HepG2 (cell line): ENCODE results near the gene MAVS. TPM values are rescaled to one million over a fixed set of nuclear protein-coding genes. Genes with fewer than 3 reads are reported as not detected.
A peak's percentile ranks its signal among the peaks of the same experiment; 100 is the strongest.

ENCODE experiments used
- ADNP ChIP-seq: sonication (generic); formaldehyde crosslinking; IDR thresholded peaks from 2 replicates; pipeline ENCODE4 v1.4.0; 2020; ENCODE audit warnings: missing genetic modification reagents
- DMAP1 ChIP-seq: IDR thresholded peaks from 2 replicates; pipeline ENCODE4 v1.6.1; 2016
- FOXA1 ChIP-seq, 2 experiments: fragments of 450-650 bp in 1 of 2; sonication (generic) in 1 of 2; formaldehyde crosslinking in 1 of 2; IDR thresholded peaks; 2 replicates each; pipeline versions ENCODE4 v1.4.0 to v1.6.1; 2016 to 2020; ENCODE audit warnings: missing genetic modification reagents in 1 of 2
- HIVEP1 ChIP-seq: sonication (generic); formaldehyde crosslinking; IDR thresholded peaks from 2 replicates; pipeline ENCODE4 v1.4.0; 2020; ENCODE audit warnings: mild to moderate bottlenecking, missing genetic modification reagents
- JDP2 ChIP-seq: sonication (generic); formaldehyde crosslinking; IDR thresholded peaks from 2 replicates; pipeline ENCODE4 v1.8.1; 2022; ENCODE audit warnings: missing genetic modification reagents, borderline replicate concordance
- MAFF ChIP-seq: IDR thresholded peaks from 2 replicates; pipeline ENCODE4 v1.6.1; 2011; ENCODE audit warnings: low read depth, low read length, improper control_type of control experiment
- MED8 ChIP-seq: sonication (generic); formaldehyde crosslinking; IDR thresholded peaks from 2 replicates; pipeline ENCODE4 v1.8.1; 2023; ENCODE audit warnings: mild to moderate bottlenecking, missing genetic modification reagents; ENCODE audit not compliant: insufficient replicate concordance
- MTA1 ChIP-seq: sonication (generic); formaldehyde crosslinking; IDR thresholded peaks from 2 replicates; pipeline ENCODE4 v1.4.0; 2020; ENCODE audit warnings: missing genetic modification reagents, mild to moderate bottlenecking, borderline replicate concordance
- NBN ChIP-seq: fragments of 450-650 bp; conservative IDR thresholded peaks from 2 replicates; pipeline ENCODE4 v1.6.1; 2017
- SETDB1 ChIP-seq: sonication (generic); formaldehyde crosslinking; IDR thresholded peaks from 2 replicates; pipeline ENCODE4 v1.5.1; 2020; ENCODE audit warnings: missing genetic modification reagents, mild to moderate bottlenecking, borderline replicate concordance
- SNAI1 ChIP-seq: sonication (generic); formaldehyde crosslinking; IDR thresholded peaks from 2 replicates; pipeline ENCODE4 v1.5.0; 2020; ENCODE audit warnings: mild to moderate bottlenecking, missing genetic modification reagents, borderline replicate concordance
- TBX3 ChIP-seq: fragments of 450-650 bp; IDR thresholded peaks from 2 replicates; pipeline ENCODE4 v1.6.1; 2017; ENCODE audit warnings: antibody characterized with exemption, mild to moderate bottlenecking, inconsistent platforms, borderline replicate concordance
- ZFP36L2 ChIP-seq: sonication (generic); formaldehyde crosslinking; IDR thresholded peaks from 2 replicates; pipeline ENCODE4 v1.4.0; 2020; ENCODE audit warnings: missing genetic modification reagents
- ZNF10 ChIP-seq: sonication (generic); formaldehyde crosslinking; IDR thresholded peaks from 2 replicates; pipeline ENCODE4 v1.4.0; 2020; ENCODE audit warnings: mild to moderate bottlenecking, low read depth, missing genetic modification reagents, borderline replicate concordance
- ZNF225 ChIP-seq: sonication (generic); formaldehyde crosslinking; IDR thresholded peaks from 2 replicates; pipeline ENCODE4 v1.4.0; 2020; ENCODE audit warnings: mild to moderate bottlenecking, missing genetic modification reagents
- ZNF264 ChIP-seq: sonication (generic); formaldehyde crosslinking; IDR thresholded peaks from 2 replicates; pipeline ENCODE4 v1.4.0; 2020; ENCODE audit warnings: missing genetic modification reagents
- ZNF451 ChIP-seq: sonication (generic); formaldehyde crosslinking; IDR thresholded peaks from 2 replicates; pipeline ENCODE4 v1.5.0; 2020; ENCODE audit warnings: mild to moderate bottlenecking, missing genetic modification reagents
- ZNF781 ChIP-seq: sonication (generic); formaldehyde crosslinking; IDR thresholded peaks from 2 replicates; pipeline ENCODE4 v1.5.1; 2020; ENCODE audit warnings: borderline replicate concordance, mild to moderate bottlenecking, missing genetic modification reagents; ENCODE audit errors: not compliant biosample characterization
- ZNF792 ChIP-seq: IDR thresholded peaks from 2 replicates; pipeline ENCODE4 v1.6.1; 2016
- ZSCAN31 ChIP-seq: sonication (generic); formaldehyde crosslinking; IDR thresholded peaks from 2 replicates; pipeline ENCODE4 v1.5.0; 2020; ENCODE audit warnings: low read depth, mild to moderate bottlenecking, missing genetic modification reagents
- polyA plus RNA-seq, 8 experiments: library from polyadenylated mRNA; depleted of rRNA in 3 of 8; stranded (reverse) in 7 of 8; unstranded in 1 of 8; fragments of >200 nt; fragmentation: Illumina TruSeq in 4 of 8; extraction: Trizol in 4 of 8; gene quantifications; 2 replicates each; pipeline versions ENCODE4 v1.2.1 to v1.2.3, GENCODE V29; 2011 to 2016; ENCODE audit warnings: low read depth in 4 of 8, missing spikeins in 1 of 8, mixed read lengths in 1 of 8; ENCODE audit not compliant: insufficient read depth in 1 of 8
- total RNA-seq, 5 experiments: library from RNA; depleted of rRNA; stranded (reverse); fragments of >200 nt; fragmentation: Illumina TruSeq; extraction: Trizol; gene quantifications; 2 replicates each; pipeline ENCODE4 v1.2.3, GENCODE V29; 2016; ENCODE audit warnings: low read depth in 1 of 5
- TF ChIP-seq, protein P1 (sequence below): sonication (generic); formaldehyde crosslinking; IDR thresholded peaks from 2 replicates; pipeline ENCODE4 v1.4.0; 2020; ENCODE audit warnings: low read depth, mild to moderate bottlenecking, missing genetic modification reagents
- TF ChIP-seq, protein P2 (sequence below): sonication (generic); formaldehyde crosslinking; IDR thresholded peaks from 2 replicates; pipeline ENCODE4 v1.9.0; 2022; ENCODE audit warnings: missing genetic modification reagents, mild to moderate bottlenecking, borderline replicate concordance
- TF ChIP-seq, protein P3 (sequence below): sonication (generic); formaldehyde crosslinking; IDR thresholded peaks from 2 replicates; pipeline ENCODE4 v1.4.0; 2020; ENCODE audit warnings: mild to moderate bottlenecking, low read depth, missing genetic modification reagents
- TF ChIP-seq, protein P4 (sequence below): sonication (generic); formaldehyde crosslinking; IDR thresholded peaks from 2 replicates; pipeline ENCODE4 v1.4.0; 2020; ENCODE audit warnings: mild to moderate bottlenecking, missing genetic modification reagents

MAVS gene
- total and polyA plus RNA-seq, 2 of the 13 experiments (the other 11 are each of a cell fraction or from before 2014, with no cell fraction given) = 27.3 to 36.6 TPM

DNA sequence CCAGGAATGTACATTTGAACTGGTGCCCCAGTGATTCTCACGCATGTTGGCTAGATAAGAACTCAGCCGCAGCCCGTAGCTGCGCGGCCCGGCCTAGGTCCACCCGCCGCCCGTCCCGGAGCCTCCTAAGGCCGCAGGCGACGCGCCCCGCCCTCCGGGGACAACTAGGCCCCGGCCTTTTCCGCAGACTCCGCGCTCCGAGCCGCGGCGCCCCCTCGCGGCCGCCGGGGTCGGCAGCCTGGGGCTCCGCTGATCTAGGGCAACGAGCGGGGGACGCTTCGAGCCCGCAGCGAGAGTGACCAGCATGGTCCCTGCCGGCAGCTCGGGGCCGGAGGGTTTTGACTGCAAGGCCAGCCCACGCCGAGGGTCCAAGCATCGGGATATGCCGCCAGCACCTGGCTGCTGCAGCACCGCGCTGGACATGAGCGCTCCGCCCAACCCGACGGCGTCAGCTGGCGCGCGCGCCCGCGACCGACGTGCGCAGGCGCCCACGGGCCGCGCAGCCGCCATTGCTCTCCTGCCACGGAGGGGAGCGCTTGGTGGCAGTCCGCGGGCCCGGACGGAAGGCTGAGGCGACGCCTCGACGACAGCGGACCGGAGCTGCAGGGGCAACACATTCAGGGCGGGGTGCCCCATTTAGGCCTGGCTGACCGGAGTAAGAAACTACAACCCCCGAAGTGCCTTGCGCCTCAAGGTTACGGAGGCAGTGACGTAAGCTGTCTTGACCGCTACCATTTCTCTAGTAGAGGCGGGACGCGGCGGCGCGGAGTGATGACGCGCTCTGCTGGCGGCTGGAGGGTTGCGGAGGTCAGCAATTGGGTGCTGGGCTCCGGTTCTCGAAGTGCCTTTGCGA is 26.4 kb upstream of the MAVS start, which contains the start of gene AP5S1 (continued):
- TF ChIP-seq, protein P1, sequence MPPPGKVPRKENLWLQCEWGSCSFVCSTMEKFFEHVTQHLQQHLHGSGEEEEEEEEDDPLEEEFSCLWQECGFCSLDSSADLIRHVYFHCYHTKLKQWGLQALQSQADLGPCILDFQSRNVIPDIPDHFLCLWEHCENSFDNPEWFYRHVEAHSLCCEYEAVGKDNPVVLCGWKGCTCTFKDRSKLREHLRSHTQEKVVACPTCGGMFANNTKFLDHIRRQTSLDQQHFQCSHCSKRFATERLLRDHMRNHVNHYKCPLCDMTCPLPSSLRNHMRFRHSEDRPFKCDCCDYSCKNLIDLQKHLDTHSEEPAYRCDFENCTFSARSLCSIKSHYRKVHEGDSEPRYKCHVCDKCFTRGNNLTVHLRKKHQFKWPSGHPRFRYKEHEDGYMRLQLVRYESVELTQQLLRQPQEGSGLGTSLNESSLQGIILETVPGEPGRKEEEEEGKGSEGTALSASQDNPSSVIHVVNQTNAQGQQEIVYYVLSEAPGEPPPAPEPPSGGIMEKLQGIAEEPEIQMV (CRISPR knock-in tag) = peak; percentile 90; the same call in 1 of the 2 replicates
- 0 out of 2 replicates have a peak, but pooled peaks have one; percentile 66 for TF ChIP-seq ADNP
- peak; percentile 94 for TF ChIP-seq MTA1 (CRISPR knock-in tag)
- peak; percentile 50 for TF ChIP-seq MED8 (CRISPR knock-in tag)
- TF ChIP-seq ZNF10 (CRISPR knock-in tag) = no peak
- TF ChIP-seq ZFP36L2 = no peak; the same call in none of the 2 replicates
- TF ChIP-seq ZNF264 (CRISPR knock-in tag) = peak; percentile 57; the same call in 1 of the 2 replicates
- peak; percentile 76 for TF ChIP-seq HIVEP1
- TF ChIP-seq JDP2 (CRISPR knock-in tag) = peak; percentile 86
- TF ChIP-seq DMAP1 = peak; percentile 98
- peak; percentile 98 for TF ChIP-seq ZSCAN31
- TF ChIP-seq FOXA1 (IDR thresholded peaks at IDR 0.05) = no peak
- TF ChIP-seq FOXA1 (CRISPR knock-in tag; IDR thresholded peaks at IDR 0.05) = peak; percentile 46; the same call in 1 of the 2 replicates
- no peak for TF ChIP-seq SETDB1 (CRISPR knock-in tag)
- TF ChIP-seq NBN = no peak
- TF ChIP-seq, protein P2, sequence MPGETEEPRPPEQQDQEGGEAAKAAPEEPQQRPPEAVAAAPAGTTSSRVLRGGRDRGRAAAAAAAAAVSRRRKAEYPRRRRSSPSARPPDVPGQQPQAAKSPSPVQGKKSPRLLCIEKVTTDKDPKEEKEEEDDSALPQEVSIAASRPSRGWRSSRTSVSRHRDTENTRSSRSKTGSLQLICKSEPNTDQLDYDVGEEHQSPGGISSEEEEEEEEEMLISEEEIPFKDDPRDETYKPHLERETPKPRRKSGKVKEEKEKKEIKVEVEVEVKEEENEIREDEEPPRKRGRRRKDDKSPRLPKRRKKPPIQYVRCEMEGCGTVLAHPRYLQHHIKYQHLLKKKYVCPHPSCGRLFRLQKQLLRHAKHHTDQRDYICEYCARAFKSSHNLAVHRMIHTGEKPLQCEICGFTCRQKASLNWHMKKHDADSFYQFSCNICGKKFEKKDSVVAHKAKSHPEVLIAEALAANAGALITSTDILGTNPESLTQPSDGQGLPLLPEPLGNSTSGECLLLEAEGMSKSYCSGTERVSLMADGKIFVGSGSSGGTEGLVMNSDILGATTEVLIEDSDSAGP = peak; percentile 97
- peak; percentile 79 for TF ChIP-seq MAFF
- TF ChIP-seq, protein P3, sequence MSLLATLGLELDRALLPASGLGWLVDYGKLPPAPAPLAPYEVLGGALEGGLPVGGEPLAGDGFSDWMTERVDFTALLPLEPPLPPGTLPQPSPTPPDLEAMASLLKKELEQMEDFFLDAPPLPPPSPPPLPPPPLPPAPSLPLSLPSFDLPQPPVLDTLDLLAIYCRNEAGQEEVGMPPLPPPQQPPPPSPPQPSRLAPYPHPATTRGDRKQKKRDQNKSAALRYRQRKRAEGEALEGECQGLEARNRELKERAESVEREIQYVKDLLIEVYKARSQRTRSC (CRISPR knock-in tag) = peak; percentile 45; the same call in 1 of the 2 replicates
- TF ChIP-seq ZNF451 (CRISPR knock-in tag) = peak; percentile 97
- TF ChIP-seq SNAI1 (CRISPR knock-in tag) = 0 out of 2 replicates have a peak, but pooled peaks have one; percentile 93
- peak; percentile 98 for TF ChIP-seq ZNF225 (CRISPR knock-in tag)
- TF ChIP-seq ZNF781 (CRISPR knock-in tag) = peak; percentile 94
- TF ChIP-seq TBX3 = 0 out of 2 replicates have a peak, but pooled peaks have one; percentile 19
- TF ChIP-seq ZNF792 (CRISPR knock-in tag) = peak; percentile 90; the same call in 1 of the 2 replicates
- TF ChIP-seq, protein P4, sequence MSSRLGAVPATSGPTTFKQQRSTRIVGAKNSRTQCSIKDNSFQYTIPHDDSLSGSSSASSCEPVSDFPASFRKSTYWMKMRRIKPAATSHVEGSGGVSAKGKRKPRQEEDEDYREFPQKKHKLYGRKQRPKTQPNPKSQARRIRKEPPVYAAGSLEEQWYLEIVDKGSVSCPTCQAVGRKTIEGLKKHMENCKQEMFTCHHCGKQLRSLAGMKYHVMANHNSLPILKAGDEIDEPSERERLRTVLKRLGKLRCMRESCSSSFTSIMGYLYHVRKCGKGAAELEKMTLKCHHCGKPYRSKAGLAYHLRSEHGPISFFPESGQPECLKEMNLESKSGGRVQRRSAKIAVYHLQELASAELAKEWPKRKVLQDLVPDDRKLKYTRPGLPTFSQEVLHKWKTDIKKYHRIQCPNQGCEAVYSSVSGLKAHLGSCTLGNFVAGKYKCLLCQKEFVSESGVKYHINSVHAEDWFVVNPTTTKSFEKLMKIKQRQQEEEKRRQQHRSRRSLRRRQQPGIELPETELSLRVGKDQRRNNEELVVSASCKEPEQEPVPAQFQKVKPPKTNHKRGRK (CRISPR knock-in tag) = 0 out of 2 replicates have a peak, but pooled peaks have one; percentile 31
